ENCODE data around the gene PTS.

- TF ChIP-seq ZNF384 (IDR thresholded peaks at IDR 0.05; ENCODE audit: low read depth, low read length) (no peak), TRIM25 (IDR thresholded peaks at IDR 0.05; ENCODE audit: borderline replicate concordance) (no peak), PRPF4 (IDR thresholded peaks at IDR 0.05; ENCODE audit: insufficient read depth, low read depth, low read length, poor library complexity, severe bottlenecking) (no peak), GABPB1 (CRISPR knock-in tag; IDR thresholded peaks at IDR 0.05) (no peak), PHF20 (IDR thresholded peaks at IDR 0.05; ENCODE audit: partially characterized antibody) (no peak), CTCF (IDR thresholded peaks at IDR 0.05 in 2 of 3, conservative IDR thresholded peaks at IDR 0.05 in 1 of 3; ENCODE audit: insufficient read depth in 2 of 3, low read depth in 1 of 3, low read length in 3 of 3) (no peak), JUND (IDR thresholded peaks at IDR 0.05; ENCODE audit: borderline replicate concordance, low read depth, low read length) (no peak), JUND (tag; IDR thresholded peaks at IDR 0.05; ENCODE audit: borderline replicate concordance, low read depth, low read length) (no peak), STAT5A (IDR thresholded peaks at IDR 0.05; ENCODE audit: borderline replicate concordance, low read length) (no peak), ELK1 (CRISPR knock-in tag; IDR thresholded peaks at IDR 0.05) (no peak), E2F4 (CRISPR knock-in tag; IDR thresholded peaks at IDR 0.05; ENCODE audit: low read depth) (no peak), FOXP1 (CRISPR knock-in tag; IDR thresholded peaks at IDR 0.05) (no peak), MCM5 (IDR thresholded peaks at IDR 0.05; ENCODE audit: low read depth) (no peak), ZNF57 (CRISPR knock-in tag; IDR thresholded peaks at IDR 0.05) (no peak)
These were observed 11.8 kb downstream of the PTS start for GRCh38 chr11:112238041-112238440.

All from K562 (cell line).